Hepatocyte (in vitro differentiated cells): ENCODE results near the gene C2orf81.

ENCODE experiments used
- CTCF ChIP-seq: fragments of 200-600 bp; sonication (generic); IDR thresholded peaks from 2 replicates; pipeline ENCODE4 v1.5.1; 2016; ENCODE audit warnings: antibody characterized with exemption, mild to moderate bottlenecking; ENCODE audit not compliant: poor library complexity
- EZH2 ChIP-seq: fragments of 200-600 bp; sonication (generic); IDR thresholded peaks from 2 replicates; pipeline ENCODE4 v1.6.1; 2016; ENCODE audit warnings: antibody characterized with exemption, mild to moderate bottlenecking, borderline replicate concordance

GRCh38 chr2:74462786-74463105 lies 41.3 kb upstream of the C2orf81 start:
- TF ChIP-seq CTCF (no peak), EZH2 (no peak)
